Femur (tissue), 1 donor: ENCODE measurements around the gene AP5Z1.

Experiments
- DNase-seq: peaks from one replicate; pipeline ENCODE4 v3.0.0-alpha.2; 2017

AP5Z1 gene

GRCh38 chr7:4824120-4824775, 48.8 kb downstream of the AP5Z1 start:
- DNase-seq = no peak

- DNase-seq = no peak
These were observed 49.7 kb downstream of the AP5Z1 start for GRCh38 chr7:4825081-4825480.

- no peak for DNase-seq
These were observed 53.4 kb downstream of the AP5Z1 start for GRCh38 chr7:4828720-4829383.

DNA sequence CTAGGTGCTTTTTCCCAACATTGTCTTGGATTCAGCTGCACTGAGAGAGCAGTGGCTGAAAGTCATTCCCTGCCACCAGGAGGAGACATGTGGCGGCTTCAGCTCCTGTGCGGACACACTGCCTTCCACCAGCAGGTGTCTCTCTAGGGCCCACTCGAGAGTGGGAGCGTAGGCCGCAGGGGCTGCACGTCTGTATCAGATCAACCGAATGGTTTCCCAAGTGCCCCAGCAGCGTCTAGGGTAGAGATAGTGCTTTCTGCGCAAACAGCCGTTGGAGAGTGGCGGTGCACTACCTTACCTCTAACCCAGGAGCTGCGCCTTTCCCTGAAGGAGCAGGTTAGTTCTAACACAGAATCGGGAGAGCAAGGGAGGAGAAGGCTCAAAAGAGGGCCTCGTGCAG, 54.8 kb downstream of the AP5Z1 start:
- peak; percentile 80 for DNase-seq

- DNase-seq = no peak
These were observed 56.5 kb downstream of the AP5Z1 start for GRCh38 chr7:4831723-4832495.

GRCh38 chr7:4832711-4833110, 57.3 kb downstream of the AP5Z1 start:
- DNase-seq = no peak

DNA sequence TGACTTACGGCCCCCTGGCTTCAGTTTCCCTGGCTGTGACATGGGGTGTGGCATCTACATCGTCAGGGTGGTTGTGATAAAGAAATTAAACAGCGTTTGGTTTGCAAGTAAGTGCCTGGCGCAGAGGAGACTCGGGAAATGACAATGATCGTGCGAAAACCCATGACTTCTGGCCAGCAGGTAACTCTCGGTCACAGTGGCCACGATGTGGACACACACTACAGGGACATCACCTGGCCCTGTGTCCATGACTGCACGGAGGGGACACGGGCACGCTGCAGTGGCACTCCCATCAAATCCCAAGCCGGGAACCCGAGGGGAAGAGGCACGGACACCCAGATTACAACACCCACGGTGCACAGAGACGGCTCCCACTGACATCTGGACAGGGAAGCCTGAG, 57.8 kb downstream of the AP5Z1 start:
- DNase-seq = no peak

DNA sequence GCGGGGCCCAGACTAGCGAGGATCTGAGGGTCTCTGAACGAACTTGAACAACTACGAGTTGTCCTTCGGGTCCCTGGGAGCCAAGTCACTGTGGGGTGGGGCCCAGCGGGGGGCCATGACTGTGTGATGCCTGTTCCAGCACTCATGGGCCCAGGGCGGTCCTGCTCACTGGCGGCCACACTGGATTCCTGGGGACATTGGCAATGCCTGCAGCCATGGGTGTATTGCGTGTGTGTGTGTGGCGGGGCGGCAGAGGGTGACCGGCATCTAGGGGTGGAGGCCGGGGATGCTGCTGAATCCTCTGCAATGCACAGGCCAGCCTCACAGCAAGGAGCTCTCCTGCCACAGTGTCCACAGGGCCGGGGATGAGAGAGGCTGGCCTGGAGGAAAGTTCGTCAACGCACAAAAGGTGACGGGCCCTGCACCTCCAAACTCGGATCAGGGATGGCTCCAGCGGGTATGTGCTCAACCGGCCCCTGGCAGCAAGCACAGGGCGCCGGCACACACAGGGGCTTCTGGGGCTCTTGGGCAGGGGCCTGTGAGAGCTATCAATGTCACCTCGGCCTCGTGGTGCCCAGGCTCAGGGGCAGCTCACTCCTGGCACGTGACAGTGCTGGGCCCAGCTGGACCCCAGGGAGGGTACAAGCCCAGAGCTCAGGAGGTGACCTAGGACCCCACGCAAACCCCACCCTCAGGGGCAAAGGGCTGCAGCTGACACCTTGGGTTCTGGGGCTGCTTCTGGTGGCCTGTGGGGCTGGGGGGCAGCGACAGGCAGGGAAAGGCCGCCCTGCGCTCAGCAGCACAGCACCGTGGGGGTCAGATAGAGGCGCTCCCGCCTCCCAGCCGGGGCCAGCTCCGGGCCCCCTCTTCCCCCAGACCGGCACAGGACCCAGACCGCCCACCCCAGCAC, 58.5 kb downstream of the AP5Z1 start:
- DNase-seq = no peak

DNA sequence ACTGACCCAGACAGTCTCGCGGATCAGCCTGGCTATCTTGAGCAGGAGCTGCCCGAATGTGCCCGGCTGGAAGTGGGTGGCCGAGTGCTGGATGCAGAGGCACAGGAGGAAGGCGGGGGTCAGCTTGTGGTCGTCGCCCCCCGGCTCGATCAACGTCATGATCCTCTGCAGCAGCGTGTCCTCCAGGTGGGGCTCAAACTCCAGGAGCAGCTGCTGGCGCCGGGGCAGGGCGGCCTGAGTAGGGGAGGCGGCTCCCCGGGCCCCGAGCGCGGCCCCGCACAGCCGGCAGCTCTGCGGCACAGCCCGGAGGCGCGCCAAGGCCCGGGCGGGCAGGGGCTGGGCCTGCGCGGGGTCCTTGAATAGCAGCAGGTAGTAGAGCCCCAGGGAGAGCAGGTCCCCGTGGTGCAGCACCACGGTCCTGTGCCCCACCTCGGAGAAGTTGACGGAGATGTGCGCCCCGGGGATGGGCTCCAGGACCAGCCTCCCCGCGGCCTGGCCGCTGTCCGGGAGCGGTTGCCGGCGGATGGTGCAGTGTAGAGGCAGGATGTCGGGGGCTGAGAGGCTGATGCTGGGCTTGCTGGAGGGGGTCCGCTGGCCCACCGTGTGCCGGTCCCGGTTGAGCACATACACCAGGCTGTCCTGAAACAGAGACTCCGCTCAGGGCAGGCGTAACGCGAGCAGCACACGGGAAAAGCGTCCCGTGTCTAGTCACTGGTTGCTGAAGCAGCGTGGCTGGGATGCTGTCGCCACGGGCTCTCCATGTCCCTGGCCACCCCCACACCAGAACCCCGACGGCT, 59.4 kb downstream of the AP5Z1 start:
- DNase-seq = no peak

- DNase-seq = no peak
These were observed 60.2 kb downstream of the AP5Z1 start for GRCh38 chr7:4835398-4836205.

GRCh38 chr7:4836206-4836661, 60.8 kb downstream of the AP5Z1 start:
- no peak for DNase-seq

- peak; percentile 64 for DNase-seq
These were observed 61.8 kb downstream of the AP5Z1 start for GRCh38 chr7:4837041-4837802.

GRCh38 chr7:4837803-4838625, 62.6 kb downstream of the AP5Z1 start:
- DNase-seq = no peak

DNA sequence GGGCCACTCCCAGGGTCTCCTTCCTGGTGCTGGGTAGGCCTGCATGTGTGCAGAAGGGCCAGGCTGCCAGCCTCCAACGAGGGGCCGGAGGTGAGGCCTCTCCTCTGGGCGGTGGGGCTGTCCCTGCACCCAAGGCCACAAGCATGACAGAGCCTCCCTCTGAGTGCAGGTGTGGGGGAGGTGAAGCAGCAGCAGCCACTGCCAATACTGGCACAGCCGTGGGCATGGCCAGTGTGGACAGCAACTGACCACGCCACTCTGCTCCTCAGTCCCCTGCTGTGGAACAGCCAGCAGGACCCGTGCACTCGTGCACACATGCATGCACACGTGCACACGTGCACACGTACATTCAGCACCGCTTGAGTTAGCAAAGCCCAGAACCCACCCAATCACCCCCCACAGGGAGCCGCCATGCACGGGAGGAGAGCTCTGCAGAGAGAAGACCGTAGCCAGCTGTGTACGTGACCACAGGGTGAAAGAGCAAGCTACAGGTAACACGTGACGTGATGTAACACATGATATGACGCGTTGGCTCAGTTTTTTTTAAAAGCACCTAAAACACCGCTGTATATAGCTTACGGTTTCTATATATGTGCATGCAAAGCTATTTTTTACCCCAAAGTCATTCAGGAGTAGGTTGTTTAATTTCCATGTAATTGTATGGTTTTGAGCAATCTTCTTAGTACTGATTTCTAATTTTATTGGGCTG, 63.4 kb downstream of the AP5Z1 start:
- no peak for DNase-seq

DNA sequence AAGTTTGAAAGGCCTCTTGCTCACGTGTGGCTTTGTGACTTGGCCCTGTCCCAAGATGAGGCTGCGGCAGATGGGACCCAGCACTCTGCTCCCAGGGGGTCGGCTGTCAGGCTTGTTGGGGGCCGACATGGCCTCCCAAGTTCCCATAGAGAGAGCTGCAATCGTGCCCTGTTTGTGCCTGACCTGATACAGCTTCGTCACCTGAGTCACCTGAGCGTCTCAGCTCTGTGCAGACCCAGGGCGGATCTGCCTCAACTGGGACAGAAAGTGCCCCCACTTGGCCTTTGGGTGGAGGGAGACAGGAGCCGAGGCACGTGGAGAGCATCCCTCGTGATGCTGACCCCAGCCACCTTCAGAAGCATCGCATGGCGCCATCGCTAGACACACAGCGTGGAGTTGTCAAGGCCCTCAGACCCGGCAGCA, 64.7 kb downstream of the AP5Z1 start:
- DNase-seq = no peak
